ENCODE measurements around the gene CWC15. TPM values are rescaled to one million over a fixed set of nuclear protein-coding genes. Genes with fewer than 3 reads are reported as not detected.
A peak's percentile ranks its signal among the peaks of the same experiment; 100 is the strongest.

Gene CWC15
- total and polyA plus RNA-seq, 2 of the 13 experiments (the other 11 are each of a cell fraction or from before 2014, with no cell fraction given): 27.6 to 61.2 TPM

DNA sequence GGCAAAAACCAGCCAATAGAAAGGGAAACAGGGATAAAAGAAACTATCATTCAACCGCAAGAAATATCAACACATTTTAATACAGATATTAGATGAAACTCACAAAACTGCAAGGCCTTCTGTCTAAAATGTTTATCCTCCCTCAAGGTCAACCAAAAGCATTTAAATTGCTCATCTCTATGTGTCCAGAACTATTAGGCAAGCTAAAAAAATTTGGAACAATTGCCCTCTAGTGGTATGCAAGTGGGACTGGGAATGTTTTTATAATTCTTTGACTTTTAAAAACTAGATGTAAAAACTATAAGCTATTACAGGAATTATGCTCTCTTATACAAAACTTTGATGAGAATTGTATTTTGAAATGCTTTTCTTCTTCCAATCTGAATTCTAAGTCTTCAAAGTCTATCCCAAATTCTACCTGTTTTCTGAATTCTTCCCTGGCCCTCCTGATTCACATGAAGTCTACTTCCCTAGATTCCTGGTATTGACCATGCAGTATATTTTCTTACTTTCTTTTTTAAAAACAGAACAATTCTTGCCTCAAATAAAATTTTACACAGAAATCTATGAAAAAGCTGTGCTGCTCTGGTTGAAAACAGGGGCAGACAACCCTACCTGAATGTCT is 4.9 kb downstream of the CWC15 start:
- Histone ChIP-seq H3K9ac (ENCODE audit: insufficient read depth, low read depth, low read length) (no peak overlapping the region), H3K27me3 (ENCODE audit: control insufficient read depth in 1 of 2, insufficient read depth in 2 of 2, low read length in 2 of 2) (no peaks in the 10 kb centered on the region; a peak in 1 of 5 replicates), H2AFZ (ENCODE audit: low read length) (no peak overlapping the region), H3K9me3 (ENCODE audit: low read length) (no peaks in the 10 kb centered on the region), H3K4me2 (ENCODE audit: low read depth, low read length) (no peak overlapping the region), H3K79me2 (ENCODE audit: insufficient read depth, low read length) (peaks cover 17% of the 10 kb centered on the region), H3K36me3 (replicated peaks in 1 of 2; ENCODE audit: control insufficient read depth in 1 of 2, insufficient read depth in 2 of 2, low read length in 2 of 2) (peaks cover 16 to 63% of the 10 kb centered on the region in 2 experiments), H4K20me1 (ENCODE audit: insufficient read depth, low read length) (no peaks in the 10 kb centered on the region; the same call in 1 of the 2 replicates), H3K4me3 (replicated peaks in 1 of 3; ENCODE audit: insufficient read depth in 1 of 3, low read depth in 2 of 3, low read length in 3 of 3) (no peak overlapping the region), H3K27ac (ENCODE audit: extremely low read length, insufficient read depth, low read length) (no peak overlapping the region), H3K4me1 (ENCODE audit: insufficient read depth, low read length) (peaks cover 19% of the 10 kb centered on the region)
- 97% methylated on average over 1 of the region's 1 CpG for WGBS (ENCODE audit: low lambda C conversion rate)
- no TSS peak for BruUV-seq (replicated peaks)
- ChIA-PET POLR2A (no interaction called here), CTCF (ENCODE audit: low intra/inter-chr PET ratio, low total read pairs) (no interaction called here)
- no peak for FAIRE-seq
- no peak for ATAC-seq
- DNase-seq (ENCODE audit: low spot score): peak; percentile 27
- intact Hi-C loops (cut with micrococcal nuclease; ENCODE audit: unreplicated experiment) (loop anchor here (1.0 kb wide), 1 partner anchor 345 kb away; no protein-coding TSS in a partner anchor), in situ Hi-C loops (cut with HindIII; ENCODE audit: extremely low pct_ligation_motif_present, low pct_unique_long_range_greater_than_20kb) (no loop called here)
- TF ChIP-seq, protein P1, sequence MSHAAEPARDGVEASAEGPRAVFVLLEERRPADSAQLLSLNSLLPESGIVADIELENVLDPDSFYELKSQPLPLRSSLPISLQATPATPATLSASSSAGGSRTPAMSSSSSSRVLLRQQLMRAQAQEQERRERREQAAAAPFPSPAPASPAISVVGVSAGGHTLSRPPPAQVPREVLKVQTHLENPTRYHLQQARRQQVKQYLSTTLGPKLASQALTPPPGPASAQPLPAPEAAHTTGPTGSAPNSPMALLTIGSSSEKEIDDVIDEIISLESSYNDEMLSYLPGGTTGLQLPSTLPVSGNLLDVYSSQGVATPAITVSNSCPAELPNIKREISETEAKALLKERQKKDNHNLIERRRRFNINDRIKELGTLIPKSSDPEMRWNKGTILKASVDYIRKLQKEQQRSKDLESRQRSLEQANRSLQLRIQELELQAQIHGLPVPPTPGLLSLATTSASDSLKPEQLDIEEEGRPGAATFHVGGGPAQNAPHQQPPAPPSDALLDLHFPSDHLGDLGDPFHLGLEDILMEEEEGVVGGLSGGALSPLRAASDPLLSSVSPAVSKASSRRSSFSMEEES (CRISPR knock-in tag; IDR thresholded peaks at IDR 0.05): no peak
- no peak for TF ChIP-seq PPARG (CRISPR knock-in tag; conservative IDR thresholded peaks at IDR 0.05)
- TF ChIP-seq ZNF567 (CRISPR knock-in tag; IDR thresholded peaks at IDR 0.05; ENCODE audit: borderline replicate concordance): no peak
- peak; percentile 36; the same call in 1 of the 2 replicates for TF ChIP-seq RBFOX2 (IDR thresholded peaks at IDR 0.05; ENCODE audit: low read depth, low read length)
- TF ChIP-seq ZNF17 (CRISPR knock-in tag; IDR thresholded peaks at IDR 0.05): no peak
- TF ChIP-seq ZKSCAN5 (CRISPR knock-in tag; IDR thresholded peaks at IDR 0.05): no peak
- TF ChIP-seq SAFB2 (CRISPR knock-in tag; IDR thresholded peaks at IDR 0.05; ENCODE audit: borderline replicate concordance, low read depth): no peak
- TF ChIP-seq, protein P2, sequence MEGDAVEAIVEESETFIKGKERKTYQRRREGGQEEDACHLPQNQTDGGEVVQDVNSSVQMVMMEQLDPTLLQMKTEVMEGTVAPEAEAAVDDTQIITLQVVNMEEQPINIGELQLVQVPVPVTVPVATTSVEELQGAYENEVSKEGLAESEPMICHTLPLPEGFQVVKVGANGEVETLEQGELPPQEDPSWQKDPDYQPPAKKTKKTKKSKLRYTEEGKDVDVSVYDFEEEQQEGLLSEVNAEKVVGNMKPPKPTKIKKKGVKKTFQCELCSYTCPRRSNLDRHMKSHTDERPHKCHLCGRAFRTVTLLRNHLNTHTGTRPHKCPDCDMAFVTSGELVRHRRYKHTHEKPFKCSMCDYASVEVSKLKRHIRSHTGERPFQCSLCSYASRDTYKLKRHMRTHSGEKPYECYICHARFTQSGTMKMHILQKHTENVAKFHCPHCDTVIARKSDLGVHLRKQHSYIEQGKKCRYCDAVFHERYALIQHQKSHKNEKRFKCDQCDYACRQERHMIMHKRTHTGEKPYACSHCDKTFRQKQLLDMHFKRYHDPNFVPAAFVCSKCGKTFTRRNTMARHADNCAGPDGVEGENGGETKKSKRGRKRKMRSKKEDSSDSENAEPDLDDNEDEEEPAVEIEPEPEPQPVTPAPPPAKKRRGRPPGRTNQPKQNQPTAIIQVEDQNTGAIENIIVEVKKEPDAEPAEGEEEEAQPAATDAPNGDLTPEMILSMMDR (CRISPR knock-in tag; IDR thresholded peaks at IDR 0.05): peak; percentile 11; the same call in 1 of the 2 replicates
- no peak for TF ChIP-seq SMC3 (IDR thresholded peaks at IDR 0.05; ENCODE audit: low read length)
- TF ChIP-seq ZNF18 (CRISPR knock-in tag; IDR thresholded peaks at IDR 0.05; ENCODE audit: insufficient replicate concordance): no peak
- no peak for TF ChIP-seq CAMTA2 (CRISPR knock-in tag; IDR thresholded peaks at IDR 0.05; ENCODE audit: borderline replicate concordance)
- no peak for TF ChIP-seq ZSCAN20 (CRISPR knock-in tag; IDR thresholded peaks at IDR 0.05; ENCODE audit: borderline replicate concordance)
- no peak for TF ChIP-seq ZNF232 (CRISPR knock-in tag; IDR thresholded peaks at IDR 0.05; ENCODE audit: borderline replicate concordance)
- TF ChIP-seq LCORL (IDR thresholded peaks at IDR 0.05): no peak
- TF ChIP-seq LCORL (CRISPR knock-in tag; IDR thresholded peaks at IDR 0.05): no peak
